ENCODE results near the gene SPAG6.

DNA sequence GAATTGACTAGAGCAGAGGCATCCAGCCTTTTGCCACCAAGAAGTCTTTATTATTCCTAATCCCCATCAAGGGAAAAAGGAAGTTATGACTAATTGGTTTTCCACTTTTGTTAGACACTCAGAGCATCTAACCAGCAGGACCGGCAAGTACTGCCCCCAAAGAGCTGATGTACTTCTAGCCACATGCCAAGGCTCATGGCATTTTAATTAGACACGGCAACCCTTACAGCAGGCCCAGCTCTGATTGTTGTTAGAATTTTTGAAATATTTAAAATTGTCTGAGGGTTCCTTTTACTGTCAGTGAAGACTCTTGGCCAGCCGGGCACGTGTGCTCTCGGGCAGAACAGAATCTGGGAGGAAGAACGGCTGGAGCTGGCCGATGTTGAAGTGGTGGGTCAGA is 114.8 kb downstream of the SPAG6 start:
- TF ChIP-seq, protein P1, sequence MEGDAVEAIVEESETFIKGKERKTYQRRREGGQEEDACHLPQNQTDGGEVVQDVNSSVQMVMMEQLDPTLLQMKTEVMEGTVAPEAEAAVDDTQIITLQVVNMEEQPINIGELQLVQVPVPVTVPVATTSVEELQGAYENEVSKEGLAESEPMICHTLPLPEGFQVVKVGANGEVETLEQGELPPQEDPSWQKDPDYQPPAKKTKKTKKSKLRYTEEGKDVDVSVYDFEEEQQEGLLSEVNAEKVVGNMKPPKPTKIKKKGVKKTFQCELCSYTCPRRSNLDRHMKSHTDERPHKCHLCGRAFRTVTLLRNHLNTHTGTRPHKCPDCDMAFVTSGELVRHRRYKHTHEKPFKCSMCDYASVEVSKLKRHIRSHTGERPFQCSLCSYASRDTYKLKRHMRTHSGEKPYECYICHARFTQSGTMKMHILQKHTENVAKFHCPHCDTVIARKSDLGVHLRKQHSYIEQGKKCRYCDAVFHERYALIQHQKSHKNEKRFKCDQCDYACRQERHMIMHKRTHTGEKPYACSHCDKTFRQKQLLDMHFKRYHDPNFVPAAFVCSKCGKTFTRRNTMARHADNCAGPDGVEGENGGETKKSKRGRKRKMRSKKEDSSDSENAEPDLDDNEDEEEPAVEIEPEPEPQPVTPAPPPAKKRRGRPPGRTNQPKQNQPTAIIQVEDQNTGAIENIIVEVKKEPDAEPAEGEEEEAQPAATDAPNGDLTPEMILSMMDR (conservative IDR thresholded peaks at IDR 0.05 in 1 of 2, IDR thresholded peaks at IDR 0.05 in 1 of 2; ENCODE audit: low read depth in 1 of 2, low read length in 2 of 2) = no peak
- no peak for TF ChIP-seq EZH2 (IDR thresholded peaks at IDR 0.05; ENCODE audit: low read length, missing control alignments)
